Epithelial cell of proximal tubule (primary cell): ENCODE data around the gene PSG6. TPM values are rescaled to one million over a fixed set of nuclear protein-coding genes. Genes with fewer than 3 reads are reported as not detected.
"Not testable (repeated sequence)": the region's sequence is repeated elsewhere in the genome, so short reads cannot be mapped to it uniquely, and the experiment has no call there.

ENCODE experiments used
- DNase-seq: peaks from one replicate; pipeline ENCODE4 v3.0.0-alpha.2; 2011; ENCODE audit warnings: low read depth
- H3K4me3 ChIP-seq: 2 replicates; pipeline ENCODE4 v1.5.1; 2011; ENCODE audit warnings: low read depth, mild to moderate bottlenecking, low read length
- CTCF ChIP-seq: conservative IDR thresholded peaks from 2 replicates; pipeline ENCODE4 v1.5.1; 2012; ENCODE audit warnings: low read depth, mild to moderate bottlenecking, low read length
- total RNA-seq: library from RNA; depleted of rRNA; stranded (reverse); fragments of >200 nt; gene quantifications from 2 replicates; pipeline ENCODE4 v1.2.3, GENCODE V29; 2015

PSG6 gene
- total RNA-seq, 1 donor from 2014 or later = not detected

DNA sequence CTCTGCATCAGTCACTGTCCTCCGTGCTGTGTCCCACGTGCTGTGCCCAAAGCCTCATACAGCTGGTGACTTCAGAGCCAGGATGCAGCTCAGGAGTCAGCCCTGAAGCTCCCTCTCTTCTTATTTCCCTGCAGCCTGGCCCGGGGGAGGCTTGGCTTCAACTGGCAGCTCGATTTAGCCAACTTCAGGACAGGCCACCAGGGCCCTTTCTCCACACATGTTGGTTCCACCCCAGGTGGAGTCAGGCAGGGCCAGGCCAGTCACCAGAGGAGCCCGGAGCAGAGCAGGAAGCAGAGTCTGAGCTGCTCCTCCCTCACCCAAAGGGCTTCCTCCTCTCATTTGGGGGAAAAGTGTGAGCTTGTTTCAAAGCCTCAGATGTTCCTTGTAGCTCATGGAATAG lies 11.5 kb downstream of the PSG6 start:
- not testable (repeated sequence) for H3K4me3 ChIP-seq, DNase-seq

DNA sequence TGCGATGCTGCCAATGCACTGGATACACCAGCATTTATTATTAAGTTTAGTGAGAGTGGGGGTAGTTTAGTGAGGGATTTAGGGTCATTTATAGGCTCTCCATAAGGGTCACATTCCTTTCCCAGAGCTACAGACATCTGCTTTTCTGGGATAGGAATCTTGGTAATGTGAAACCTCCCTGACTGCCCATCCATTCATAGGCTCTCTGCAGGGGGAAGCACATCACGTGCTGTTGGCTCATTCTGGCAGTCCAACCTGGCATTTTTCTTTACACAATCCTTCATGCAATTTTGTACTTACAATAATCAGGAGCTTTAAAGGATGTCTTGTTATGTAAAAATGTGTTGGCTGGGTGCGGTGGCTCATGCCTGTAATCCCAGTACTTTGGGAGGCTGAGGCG lies 17.1 kb downstream of the PSG6 start:
- H3K4me3 ChIP-seq, DNase-seq: not testable (repeated sequence)

GRCh38 chr19:42899674-42900073 lies 18.0 kb downstream of the PSG6 start:
- H3K4me3 ChIP-seq, DNase-seq: not testable (repeated sequence)

GRCh38 chr19:42899110-42899509 lies 18.6 kb downstream of the PSG6 start:
- not testable (repeated sequence) for H3K4me3 ChIP-seq, DNase-seq

- DNase-seq, H3K4me3 ChIP-seq: not testable (repeated sequence)
Observed at GRCh38 chr19:42898656-42899055, 19.0 kb downstream of the PSG6 start.

DNA sequence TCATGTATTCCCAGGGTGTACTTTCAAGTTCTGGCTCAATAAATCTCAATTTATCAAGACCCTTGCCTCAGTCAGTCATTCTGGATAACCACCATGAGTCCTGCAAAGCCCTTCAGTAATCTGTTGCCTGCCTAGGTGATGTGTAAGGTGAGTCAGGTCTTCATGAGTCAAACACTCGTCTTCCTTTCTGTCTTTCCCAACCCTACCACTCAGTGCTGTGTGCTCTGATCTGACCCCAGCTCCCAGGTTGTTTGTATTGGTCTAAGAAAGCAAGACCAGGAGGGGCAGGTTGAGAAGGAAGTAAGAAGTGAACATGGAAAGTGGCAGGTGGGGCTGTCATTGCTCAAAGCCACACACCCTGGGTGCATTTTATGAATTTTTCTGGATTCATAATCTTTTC lies 20.0 kb downstream of the PSG6 start:
- not testable (repeated sequence) for DNase-seq, H3K4me3 ChIP-seq

DNA sequence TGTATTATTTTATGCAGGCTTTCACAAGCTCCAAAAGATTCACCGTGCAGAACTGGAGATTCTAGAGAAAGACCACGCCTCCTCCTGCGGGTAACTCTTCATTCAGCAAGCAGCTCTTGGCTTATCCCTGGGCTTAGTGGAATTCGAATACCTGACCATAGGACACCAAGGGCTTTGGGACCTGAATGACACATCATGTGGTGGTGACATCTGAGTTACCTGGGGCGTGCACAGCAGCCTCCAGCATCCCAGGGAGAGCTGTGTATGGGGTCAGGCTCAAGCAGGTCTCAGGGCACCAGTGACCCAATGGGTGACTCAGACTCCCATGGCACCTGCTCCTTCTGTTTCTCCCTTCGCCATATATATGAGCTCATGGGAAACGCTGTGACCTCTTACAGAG lies 27.2 kb downstream of the PSG6 start:
- DNase-seq, H3K4me3 ChIP-seq: not testable (repeated sequence)

- H3K4me3 ChIP-seq, DNase-seq: not testable (repeated sequence)
Observed at GRCh38 chr19:42887876-42888445, 29.7 kb downstream of the PSG6 start.

GRCh38 chr19:42882730-42883129 lies 35.0 kb downstream of the PSG6 start:
- not testable (repeated sequence) for H3K4me3 ChIP-seq, DNase-seq

GRCh38 chr19:42882010-42882409 lies 35.7 kb downstream of the PSG6 start:
- not testable (repeated sequence) for DNase-seq, H3K4me3 ChIP-seq

DNA sequence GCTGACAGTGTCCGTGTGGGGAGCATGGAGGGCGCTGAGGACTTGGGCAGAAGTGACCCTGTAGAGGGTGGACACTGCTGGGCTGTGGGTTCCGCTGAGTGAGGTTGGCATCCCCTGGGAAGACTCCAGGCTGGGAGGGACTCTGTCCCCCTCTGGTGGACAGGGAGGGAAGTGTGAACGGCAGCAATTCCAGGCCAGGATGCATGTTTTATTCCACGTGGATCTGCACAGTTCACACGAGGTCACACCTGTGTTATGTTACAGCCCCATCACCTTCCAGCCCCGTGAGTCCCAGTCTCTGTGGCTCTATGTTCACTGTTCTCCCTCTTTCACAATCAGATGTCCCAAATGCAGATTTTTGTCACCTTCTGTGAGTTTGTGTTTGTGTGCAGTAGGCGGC lies 36.4 kb downstream of the PSG6 start:
- not testable (repeated sequence) for DNase-seq, H3K4me3 ChIP-seq
- peak; percentile 55 for TF ChIP-seq CTCF

GRCh38 chr19:42880621-42881020 lies 37.1 kb downstream of the PSG6 start:
- H3K4me3 ChIP-seq, DNase-seq: not testable (repeated sequence)

GRCh38 chr19:42879613-42880012 lies 38.1 kb downstream of the PSG6 start, which contains the start of gene PSG1:
TSS of gene PSG1 (minus strand) at chr19:42879713. CDS start at chr19:42879581, 132 bp downstream.
- H3K4me3 ChIP-seq = no peak within 1 kb of the TSS
- no peak for DNase-seq
- TF ChIP-seq CTCF = no peak

- peak; percentile 64 for DNase-seq
- not testable (repeated sequence) for H3K4me3 ChIP-seq
Observed at GRCh38 chr19:42876596-42876995, 41.1 kb downstream of the PSG6 start.

GRCh38 chr19:42875881-42876280 lies 41.8 kb downstream of the PSG6 start:
- DNase-seq, H3K4me3 ChIP-seq: not testable (repeated sequence)

GRCh38 chr19:42874901-42875813 lies 42.5 kb downstream of the PSG6 start:
- peak; percentile 40 for DNase-seq
- H3K4me3 ChIP-seq = not testable (repeated sequence)

DNA sequence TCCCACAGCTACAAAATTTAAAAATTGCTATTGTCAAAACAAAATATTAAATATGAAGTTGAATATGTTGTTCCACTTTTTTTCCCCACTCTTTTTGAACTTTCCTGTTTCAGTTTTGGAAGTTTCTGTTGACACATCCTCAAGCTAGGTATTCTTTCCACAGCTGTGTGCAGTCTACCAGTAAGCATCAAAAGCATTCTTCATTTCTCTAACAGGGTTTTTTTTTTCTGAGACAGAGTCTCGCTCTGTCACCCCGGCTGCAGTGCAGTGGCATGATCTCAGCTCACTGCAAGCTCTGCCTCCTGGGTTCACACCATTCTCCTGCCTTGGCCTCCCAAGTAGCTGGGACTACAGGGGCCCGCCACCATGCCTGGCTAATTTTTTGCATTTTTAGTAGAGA lies 43.6 kb downstream of the PSG6 start:
- not testable (repeated sequence) for H3K4me3 ChIP-seq, DNase-seq
